Trophoblast cell (in vitro differentiated cells and primary cell): ENCODE data around the gene KLHL42.

Experiments used
- DNase-seq, 2 donors: peaks; one replicate each; pipeline ENCODE4 v3.0.0-alpha.2; 2016
- H2AFZ ChIP-seq: 2 replicates; pipeline ENCODE4 v1.6.1; 2013; ENCODE audit warnings: low read length, moderate library complexity, mild to moderate bottlenecking; ENCODE audit not compliant: insufficient read depth, poor library complexity
- H2AK5ac ChIP-seq: 2 replicates; pipeline ENCODE4 v1.6.1; 2013; ENCODE audit warnings: mild to moderate bottlenecking, low read length
- H2BK120ac ChIP-seq: 2 replicates; pipeline ENCODE4 v1.6.1; 2013; ENCODE audit warnings: low read length, mild to moderate bottlenecking, moderate library complexity; ENCODE audit not compliant: insufficient read depth, poor library complexity
- H2BK12ac ChIP-seq: 2 replicates; pipeline ENCODE4 v1.6.1; 2013; ENCODE audit warnings: mild to moderate bottlenecking, low read length, moderate library complexity
- H2BK5ac ChIP-seq: 2 replicates; pipeline ENCODE4 v1.6.1; 2013; ENCODE audit warnings: low read length, low read depth, moderate library complexity, mild to moderate bottlenecking; ENCODE audit not compliant: poor library complexity
- H3K14ac ChIP-seq: 2 replicates; pipeline ENCODE4 v1.6.1; 2013; ENCODE audit warnings: mild to moderate bottlenecking, low read length
- H3K18ac ChIP-seq: 2 replicates; pipeline ENCODE4 v1.6.1; 2013; ENCODE audit warnings: mild to moderate bottlenecking, low read length
- H3K23ac ChIP-seq: 2 replicates; pipeline ENCODE4 v1.6.1; 2013; ENCODE audit warnings: low read length
- H3K27ac ChIP-seq: 2 replicates; pipeline ENCODE4 v1.5.1; 2013; ENCODE audit warnings: low read depth, mild to moderate bottlenecking, inconsistent platforms, low read length, moderate library complexity
- H3K27me3 ChIP-seq: 2 replicates; pipeline ENCODE4 v1.6.1; 2013; ENCODE audit warnings: inconsistent platforms, mild to moderate bottlenecking, low read length, moderate library complexity; ENCODE audit not compliant: insufficient read depth
- H3K36me3 ChIP-seq, 2 experiments: 1 replicate in 1 of 2; 2 replicates in 1 of 2; pipeline ENCODE4 v1.6.1; 2013; ENCODE audit warnings: low read length in 2 of 2, mild to moderate bottlenecking in 2 of 2, moderate library complexity in 1 of 2; ENCODE audit not compliant: insufficient read depth in 2 of 2, control insufficient read depth in 1 of 2
- H3K4ac ChIP-seq: 2 replicates; pipeline ENCODE4 v1.6.1; 2013; ENCODE audit warnings: low read depth, mild to moderate bottlenecking, low read length, moderate library complexity
- H3K4me1 ChIP-seq, 2 experiments: 1 replicate in 1 of 2; 2 replicates in 1 of 2; pipeline ENCODE4 v1.6.1; 2013; ENCODE audit warnings: low read length in 2 of 2, mild to moderate bottlenecking in 2 of 2, moderate library complexity in 1 of 2; ENCODE audit not compliant: insufficient read depth in 2 of 2, control insufficient read depth in 1 of 2
- H3K4me2 ChIP-seq: 2 replicates; pipeline ENCODE4 v1.6.1; 2013; ENCODE audit warnings: inconsistent platforms, mild to moderate bottlenecking, low read length, moderate library complexity
- H3K4me3 ChIP-seq: 2 replicates; pipeline ENCODE4 v1.5.1; 2013; ENCODE audit warnings: mild to moderate bottlenecking, low read depth, low read length, inconsistent platforms
- H3K79me1 ChIP-seq: one replicate; pipeline ENCODE4 v1.6.1; 2013; ENCODE audit warnings: low read length
- H3K79me2 ChIP-seq: 2 replicates; pipeline ENCODE4 v1.6.1; 2013; ENCODE audit warnings: low read length, mild to moderate bottlenecking; ENCODE audit not compliant: control insufficient read depth, insufficient read depth, poor library complexity
- H3K9ac ChIP-seq: 2 replicates; pipeline ENCODE4 v1.6.1; 2013; ENCODE audit warnings: mild to moderate bottlenecking, low read length
- H3K9me3 ChIP-seq: 2 replicates; pipeline ENCODE4 v1.6.1; 2013; ENCODE audit warnings: low read depth, mild to moderate bottlenecking, control low read depth, inconsistent platforms, low read length; ENCODE audit not compliant: insufficient read depth
- H4K12ac ChIP-seq: 2 replicates; pipeline ENCODE4 v1.6.1; 2013; ENCODE audit warnings: low read depth, mild to moderate bottlenecking, low read length, moderate library complexity
- H4K8ac ChIP-seq: 2 replicates; pipeline ENCODE4 v1.6.1; 2013; ENCODE audit warnings: low read depth, mild to moderate bottlenecking, low read length, moderate library complexity
- H4K91ac ChIP-seq: one replicate; pipeline ENCODE4 v1.6.1; 2013; ENCODE audit warnings: low read depth, mild to moderate bottlenecking, low read length, moderate library complexity
- WGBS: extraction: QIAGEN DNeasy Blood & Tissue Kit; methylation state at CpG from one replicate; pipeline ENCODE4 v1.1.7; 2013; ENCODE audit warnings: missing lambda C conversion rate; ENCODE audit not compliant: insufficient read length, insufficient coverage; ENCODE audit errors: extremely low coverage; 5-methylcytosine and 5-hydroxymethylcytosine counted together

The KLHL42 gene

DNA sequence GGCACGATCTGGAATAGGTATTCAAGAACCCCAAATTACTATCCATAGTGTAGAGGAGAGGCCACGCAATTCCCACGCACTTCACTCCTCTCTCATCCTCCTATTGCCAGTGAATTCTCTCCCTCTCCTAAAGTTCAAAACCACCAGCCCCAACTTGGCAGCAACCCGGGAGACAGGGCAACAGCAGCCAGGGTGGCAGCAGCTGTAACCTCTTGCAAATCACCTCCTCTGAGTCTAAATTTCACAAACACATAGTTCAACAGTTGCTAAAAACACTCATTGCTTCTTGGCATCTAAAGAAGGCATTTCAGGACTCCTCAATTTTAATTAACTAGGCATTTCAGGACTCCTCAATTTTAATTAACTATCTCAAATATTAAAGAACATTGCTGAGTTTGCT lies 37.7 kb downstream of the KLHL42 start:
- WGBS: no CpG with 5 or more reads among the region's 4 CpGs
- H3K4ac ChIP-seq: no peak overlapping the region

DNA sequence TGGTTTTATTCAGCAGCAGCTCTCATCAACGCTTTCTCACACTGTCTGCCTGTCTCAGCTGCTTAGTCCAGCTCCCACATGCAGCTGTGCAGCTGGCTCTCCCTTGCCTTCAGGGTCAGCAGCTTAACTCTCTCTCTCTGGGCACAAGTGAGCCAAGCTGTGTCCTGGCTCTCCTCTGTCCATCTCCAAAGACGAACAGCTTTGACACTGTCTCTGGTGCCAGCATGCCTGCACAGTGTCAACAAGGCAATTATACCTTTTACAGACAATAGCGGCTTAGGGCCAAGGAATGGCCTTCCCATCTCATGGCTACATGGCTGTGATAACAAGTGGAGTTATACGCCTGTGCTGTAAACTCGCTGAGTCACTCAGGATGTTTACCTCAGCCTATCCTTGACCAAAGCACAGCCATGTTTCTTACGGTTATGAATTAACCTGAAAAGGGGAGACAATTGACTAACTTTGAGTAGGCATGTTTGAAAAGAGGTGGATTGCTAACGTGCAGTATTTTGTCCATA lies 38.4 kb downstream of the KLHL42 start:
- Histone ChIP-seq H2AK5ac (no peak overlapping the region), H2BK12ac (no peak overlapping the region), H4K91ac (no peak overlapping the region), H3K27ac (no peak overlapping the region), H3K4me2 (no peak overlapping the region), H3K4me3 (no peak overlapping the region), H3K27me3 (no peaks in the 10 kb centered on the region), H3K9ac (no peak overlapping the region), H3K9me3 (no peaks in the 10 kb centered on the region), H3K18ac (no peak overlapping the region), H4K12ac (no peak overlapping the region), H3K14ac (no peak overlapping the region), H3K4ac (no peak overlapping the region), H3K79me2 (no peaks in the 10 kb centered on the region), H3K4me1 (peaks cover 2 to 6% of the 10 kb centered on the region in 2 experiments), H2BK5ac (no peak overlapping the region), H2BK120ac (no peak overlapping the region), H3K79me1 (no peaks in the 10 kb centered on the region), H4K8ac (no peak overlapping the region), H3K36me3 (no peaks in the 10 kb centered on the region), H2AFZ (no peak overlapping the region), H3K23ac (no peak overlapping the region)
- WGBS: no CpG with 5 or more reads among the region's 7 CpGs
- no peak for DNase-seq

More for the DNA sequence above, 37.7 kb downstream of the KLHL42 start:
- H3K9ac ChIP-seq: no peak overlapping the region
- H4K8ac ChIP-seq: no peak overlapping the region
- no peaks in the 10 kb centered on the region for H3K27me3 ChIP-seq
- no peak overlapping the region for H2BK5ac ChIP-seq
- no peak overlapping the region for H3K4me3 ChIP-seq
- no peak overlapping the region for H2BK120ac ChIP-seq
- DNase-seq: no peak
- H3K4me2 ChIP-seq: no peak overlapping the region
- no peak overlapping the region for H3K27ac ChIP-seq
- H3K79me2 ChIP-seq: no peaks in the 10 kb centered on the region
- no peak overlapping the region for H2AFZ ChIP-seq
- H3K18ac ChIP-seq: no peak overlapping the region
- H4K91ac ChIP-seq: no peak overlapping the region
- no peak overlapping the region for H4K12ac ChIP-seq
- no peaks in the 10 kb centered on the region for H3K36me3 ChIP-seq
- no peaks in the 10 kb centered on the region for H3K9me3 ChIP-seq
- H3K4me1 ChIP-seq: peaks cover 2 to 6% of the 10 kb centered on the region in 2 experiments
- no peak overlapping the region for H2BK12ac ChIP-seq
- H3K14ac ChIP-seq: no peak overlapping the region
- H3K23ac ChIP-seq: no peak overlapping the region
- no peaks in the 10 kb centered on the region for H3K79me1 ChIP-seq
- no peak overlapping the region for H2AK5ac ChIP-seq

DNA sequence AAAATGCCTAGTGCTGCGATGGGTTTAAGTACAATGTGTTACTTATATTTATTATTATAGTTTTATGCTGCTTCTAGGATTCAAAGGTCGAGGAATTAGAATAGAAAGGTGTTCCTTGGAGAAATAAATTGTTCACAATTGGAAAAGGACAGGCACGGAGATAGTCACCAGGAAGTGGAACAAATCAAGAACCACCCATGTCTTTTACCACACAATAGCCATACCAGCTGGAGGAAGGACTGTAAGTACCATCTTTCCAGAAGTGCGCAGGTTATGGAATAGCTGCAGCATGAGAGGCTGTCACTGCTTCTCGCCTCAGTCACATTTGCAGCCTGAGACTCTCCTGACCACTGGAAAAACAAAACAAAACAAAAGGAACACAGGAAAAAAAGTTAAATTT lies 40.5 kb downstream of the KLHL42 start:
- no peaks in the 10 kb centered on the region for H3K79me1 ChIP-seq
- H3K4me2 ChIP-seq: no peak overlapping the region
- WGBS: no CpG with 5 or more reads among the region's 5 CpGs
- H3K14ac ChIP-seq: no peak overlapping the region
- no peak overlapping the region for H4K12ac ChIP-seq
- no peak overlapping the region for H3K4me3 ChIP-seq
- H3K23ac ChIP-seq: no peak overlapping the region
- H3K9ac ChIP-seq: no peak overlapping the region
- H2AK5ac ChIP-seq: no peak overlapping the region
- H3K27ac ChIP-seq: no peak overlapping the region
- no peak overlapping the region for H4K8ac ChIP-seq
- no peak overlapping the region for H2BK5ac ChIP-seq
- peaks cover 2 to 6% of the 10 kb centered on the region in 2 experiments for H3K4me1 ChIP-seq
- no peak overlapping the region for H4K91ac ChIP-seq
- H3K79me2 ChIP-seq: no peaks in the 10 kb centered on the region
- no peaks in the 10 kb centered on the region for H3K9me3 ChIP-seq
- H2AFZ ChIP-seq: no peak overlapping the region
- no peak overlapping the region for H3K4ac ChIP-seq
- H3K18ac ChIP-seq: no peak overlapping the region
- H2BK12ac ChIP-seq: no peak overlapping the region
- no peak overlapping the region for H2BK120ac ChIP-seq
- H3K36me3 ChIP-seq: no peaks in the 10 kb centered on the region
- DNase-seq: no peak
- no peaks in the 10 kb centered on the region for H3K27me3 ChIP-seq

DNA sequence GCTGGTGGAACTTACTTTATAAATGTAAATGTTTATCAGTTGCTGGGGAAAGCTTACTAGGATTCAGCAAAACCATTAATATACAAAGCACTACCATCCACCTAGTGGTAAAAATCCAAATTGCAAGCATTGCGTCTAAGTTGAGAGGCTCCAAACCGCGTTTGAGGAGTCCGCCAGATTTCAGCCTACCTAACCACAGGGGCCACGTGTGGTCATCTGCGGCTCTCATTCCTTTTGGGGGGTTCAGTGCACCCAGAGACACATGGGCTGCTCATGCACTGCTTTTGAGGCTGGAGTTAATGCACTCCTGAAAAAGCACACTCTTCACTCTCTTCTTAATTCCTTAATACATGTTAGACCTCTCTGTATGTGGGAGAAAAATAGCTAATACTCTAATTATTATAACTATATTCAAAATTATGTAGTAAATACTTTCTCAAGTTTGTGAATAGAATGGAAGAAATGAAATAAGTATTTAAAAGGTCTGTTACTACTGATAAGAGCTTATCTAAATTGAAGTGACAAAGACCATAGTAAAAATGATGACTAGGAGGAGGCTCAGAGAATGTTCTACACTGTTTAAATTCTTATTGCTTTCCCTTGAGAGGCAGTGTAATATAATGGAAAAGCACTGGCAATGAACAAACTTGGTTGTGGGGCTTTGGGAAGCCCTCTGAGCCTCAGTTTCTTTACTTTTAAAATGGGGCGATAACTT lies 41.4 kb downstream of the KLHL42 start:
- Histone ChIP-seq H3K18ac (no peak overlapping the region), H3K9me3 (no peaks in the 10 kb centered on the region), H2BK120ac (peak overlapping the region; percentile 15), H2BK12ac (peak overlapping the region; percentile 79), H3K79me2 (no peaks in the 10 kb centered on the region), H4K12ac (no peak overlapping the region), H2BK5ac (no peak overlapping the region), H3K4me2 (peak overlapping the region; percentile 50), H3K27me3 (no peaks in the 10 kb centered on the region), H3K14ac (no peak overlapping the region), H4K8ac (peak overlapping the region; percentile 53), H3K4me3 (no peak overlapping the region), H3K27ac (no peak overlapping the region), H3K23ac (no peak overlapping the region), H3K4me1 (peaks cover 2 to 6% of the 10 kb centered on the region in 2 experiments), H3K4ac (no peak overlapping the region), H2AK5ac (no peak overlapping the region), H3K9ac (peak overlapping the region; percentile 55), H3K36me3 (no peaks in the 10 kb centered on the region), H3K79me1 (no peaks in the 10 kb centered on the region), H2AFZ (peak overlapping the region; percentile 43), H4K91ac (no peak overlapping the region)
- no CpG with 5 or more reads among the region's 7 CpGs for WGBS
- peak; percentile 52 to 98 for DNase-seq
